ENCODE measurements around the gene CHMP2B. TPM values are rescaled to one million over a fixed set of nuclear protein-coding genes. Genes with fewer than 3 reads are reported as not detected.
"Not testable (repeated sequence)": the region's sequence is repeated elsewhere in the genome, so short reads cannot be mapped to it uniquely, and the experiment has no call there.

Gene CHMP2B
- total RNA-seq, 4 donors from 2014 or later = 30.3 to 37.0 (median 36.6) TPM

- TF ChIP-seq POLR2A (IDR thresholded peaks at IDR 0.05) = no peak
- TF ChIP-seq CTCF (IDR thresholded peaks at IDR 0.05) = no peak
These were observed 59.9 kb downstream of the CHMP2B start for GRCh38 chr3:87287011-87287410.

GRCh38 chr3:87288446-87288845 lies 61.3 kb downstream of the CHMP2B start:
- WGBS, 2 donors = 91 to 92% methylated on average over 8 of the region's 8 CpGs
- no peak for TF ChIP-seq POLR2A (IDR thresholded peaks at IDR 0.05)
- TF ChIP-seq CTCF (IDR thresholded peaks at IDR 0.05) = no peak
- H3K4me3 ChIP-seq (ENCODE audit: low read depth, poor library complexity, severe bottlenecking) = no peak overlapping the region
- intact Hi-C loops (cut with DNase I; ENCODE audit: low total_unique reads) = no loop called here
- DNase-seq (ENCODE audit: low spot score in 2 of 2) = no peak

More at GRCh38 chr3:87287011-87287410, 59.9 kb downstream of the CHMP2B start:
- intact Hi-C loops (cut with DNase I; ENCODE audit: low total_unique reads) = no loop called here
- no peak overlapping the region for H3K4me3 ChIP-seq (ENCODE audit: low read depth, poor library complexity, severe bottlenecking)
- no peak for DNase-seq (ENCODE audit: low spot score in 2 of 2)
- 84 to 93% methylated on average over 1 of the region's 1 CpG for WGBS, 2 donors

GRCh38 chr3:87298111-87298718 lies 71.1 kb downstream of the CHMP2B start:
- WGBS, 2 donors = 12 to 14% methylated on average over 3 of the region's 3 CpGs
- intact Hi-C loops (cut with DNase I; ENCODE audit: low total_unique reads) = no loop called here
- H3K4me3 ChIP-seq (ENCODE audit: low read depth, poor library complexity, severe bottlenecking) = no peak overlapping the region
- no peak for DNase-seq (ENCODE audit: low spot score in 2 of 2)
- TF ChIP-seq CTCF (IDR thresholded peaks at IDR 0.05) = no peak
- no peak for TF ChIP-seq POLR2A (IDR thresholded peaks at IDR 0.05)

- WGBS, 2 donors = 88 to 93% methylated on average over 1 of the region's 1 CpG
- intact Hi-C loops (cut with DNase I; ENCODE audit: low total_unique reads) = not testable (repeated sequence)
These were observed 77.9 kb downstream of the CHMP2B start for GRCh38 chr3:87305031-87305430.

More at GRCh38 chr3:87305031-87305430, 77.9 kb downstream of the CHMP2B start:
- not testable (repeated sequence) for DNase-seq (ENCODE audit: low spot score in 2 of 2); H3K4me3 ChIP-seq (ENCODE audit: low read depth, poor library complexity, severe bottlenecking)

Small RNAs within 50 kb of the gene (microRNA-seq; reads per million reads assigned to microRNA genes)
- gene MIR4795 (ENCODE audit: borderline number of aligned reads in 1 of 2, borderline replicate concordance in 2 of 2) = 0 reads per million in 2 donors

Other genes with a start within 250 kb of the CHMP2B start
- gene VGLL3, start 236.2 kb upstream of the CHMP2B start, total RNA-seq = 10 to 100 TPM in 2 of 4 donors, 1 to 10 TPM in 2; 8.0 to 24.7 (median 10.3) TPM
- gene POU1F1, start 49.3 kb downstream of the CHMP2B start, total RNA-seq = not detected